HFFc6 (cell line): ENCODE results near the gene ITSN1. TPM values are rescaled to one million over a fixed set of nuclear protein-coding genes. Genes with fewer than 3 reads are reported as not detected.

Experiments
- DNase-seq: peaks from one replicate; pipeline ENCODE4 v3.0.0-alpha.2; 2018
- H3K27ac Mint-ChIP-seq: 2 replicates; pipeline ENCODE4 v1.8.0; 2020; ENCODE audit warnings: mild to moderate bottlenecking, mixed read lengths
- H3K27me3 Mint-ChIP-seq: 2 replicates; pipeline ENCODE4 v1.8.0; 2021; ENCODE audit warnings: mild to moderate bottlenecking, moderate library complexity, mixed read lengths; ENCODE audit not compliant: insufficient read depth
- H3K36me3 Mint-ChIP-seq: 2 replicates; pipeline ENCODE4 v1.8.0; 2021; ENCODE audit warnings: low read depth, mixed read lengths
- H3K4me1 Mint-ChIP-seq: 2 replicates; pipeline ENCODE4 v1.8.0; 2020; ENCODE audit warnings: low read depth, mixed read lengths
- H3K4me3 Mint-ChIP-seq: 2 replicates; pipeline ENCODE4 v1.8.0; 2020; ENCODE audit warnings: mild to moderate bottlenecking, moderate library complexity, mixed read lengths
- H3K9me3 Mint-ChIP-seq: 2 replicates; pipeline ENCODE4 v1.8.0; 2020; ENCODE audit warnings: mild to moderate bottlenecking, mixed read lengths
- total RNA-seq, 6 experiments: library from RNA; stranded (reverse); fragmentation: NEBNext Ultra II Directional; extraction: Animal tissue kit (Norgen Biotek cat#: 25700); gene quantifications; 2 replicates in 1 of 6; 3 replicates in 5 of 6; pipeline ENCODE4 v1.2.3, GENCODE V29; 2021
- TF ChIP-seq, protein P1 (sequence below): fragments of 200-600 bp; sonication (generic); IDR thresholded peaks from 2 replicates; pipeline ENCODE4 v1.5.0; 2021; ENCODE audit warnings: antibody characterized with exemption, mild to moderate bottlenecking

The ITSN1 gene
- total RNA-seq, 6 experiments from 2014 or later, result 47.7 to 54.8 (median 54.0) TPM

DNA sequence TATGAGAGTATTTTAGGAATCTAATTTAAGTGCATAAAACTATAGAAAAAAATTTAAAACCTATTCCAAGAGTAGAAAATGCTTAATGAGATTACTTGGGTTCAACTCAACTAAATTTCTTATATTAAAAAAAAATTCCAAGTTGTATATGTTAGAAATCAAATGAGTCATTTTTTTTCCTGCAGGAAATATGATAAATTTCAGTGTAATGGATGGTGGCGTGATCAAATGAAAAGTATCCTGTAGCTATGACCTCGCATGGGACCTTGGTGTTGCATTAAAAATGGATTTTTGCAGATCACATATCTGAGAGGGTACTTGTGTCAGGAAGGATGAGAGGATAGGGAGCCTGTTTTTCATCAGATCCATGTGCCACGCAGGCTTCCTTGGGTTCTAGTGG is 255.4 kb downstream of the ITSN1 start:
- peaks cover 11% of the 10 kb centered on the region for H3K36me3 Mint-ChIP-seq
- TF ChIP-seq, protein P1, sequence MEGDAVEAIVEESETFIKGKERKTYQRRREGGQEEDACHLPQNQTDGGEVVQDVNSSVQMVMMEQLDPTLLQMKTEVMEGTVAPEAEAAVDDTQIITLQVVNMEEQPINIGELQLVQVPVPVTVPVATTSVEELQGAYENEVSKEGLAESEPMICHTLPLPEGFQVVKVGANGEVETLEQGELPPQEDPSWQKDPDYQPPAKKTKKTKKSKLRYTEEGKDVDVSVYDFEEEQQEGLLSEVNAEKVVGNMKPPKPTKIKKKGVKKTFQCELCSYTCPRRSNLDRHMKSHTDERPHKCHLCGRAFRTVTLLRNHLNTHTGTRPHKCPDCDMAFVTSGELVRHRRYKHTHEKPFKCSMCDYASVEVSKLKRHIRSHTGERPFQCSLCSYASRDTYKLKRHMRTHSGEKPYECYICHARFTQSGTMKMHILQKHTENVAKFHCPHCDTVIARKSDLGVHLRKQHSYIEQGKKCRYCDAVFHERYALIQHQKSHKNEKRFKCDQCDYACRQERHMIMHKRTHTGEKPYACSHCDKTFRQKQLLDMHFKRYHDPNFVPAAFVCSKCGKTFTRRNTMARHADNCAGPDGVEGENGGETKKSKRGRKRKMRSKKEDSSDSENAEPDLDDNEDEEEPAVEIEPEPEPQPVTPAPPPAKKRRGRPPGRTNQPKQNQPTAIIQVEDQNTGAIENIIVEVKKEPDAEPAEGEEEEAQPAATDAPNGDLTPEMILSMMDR, result no peak

DNA sequence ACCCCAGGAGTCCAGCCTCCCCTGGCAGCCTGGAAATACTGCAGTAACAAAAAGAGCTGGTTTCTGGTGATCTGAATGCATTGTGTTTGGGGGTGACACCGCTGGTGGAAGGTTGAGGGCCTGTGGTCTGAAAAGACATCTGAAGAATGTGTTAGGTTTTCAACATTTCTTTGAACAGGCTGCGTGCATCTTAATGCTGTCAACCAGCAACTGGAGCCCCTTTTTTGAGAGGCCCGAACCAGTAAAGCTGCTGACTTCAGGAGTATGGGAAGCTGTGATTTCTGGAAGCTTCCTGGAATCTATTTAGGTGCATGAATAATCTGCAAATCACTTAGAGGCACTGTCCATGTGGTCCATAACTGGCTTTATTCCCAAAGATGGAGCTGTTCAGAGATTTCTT is 256.3 kb downstream of the ITSN1 start:
- Mint-ChIP-seq H3K9me3 (no peaks in the 10 kb centered on the region), H3K4me3 (no peak overlapping the region), H3K27ac (no peak overlapping the region), H3K4me1 (peaks cover 38% of the 10 kb centered on the region), H3K36me3 (peaks cover 13% of the 10 kb centered on the region), H3K27me3 (no peaks in the 10 kb centered on the region)
- DNase-seq, result no peak
- TF ChIP-seq, protein P1, result no peak

More for the DNA sequence above, 255.4 kb downstream of the ITSN1 start:
- no peak overlapping the region for H3K4me3 Mint-ChIP-seq
- H3K27ac Mint-ChIP-seq, result no peak overlapping the region
- DNase-seq, result no peak
- peaks cover 38% of the 10 kb centered on the region for H3K4me1 Mint-ChIP-seq
- H3K27me3 Mint-ChIP-seq, result peaks cover 2% of the 10 kb centered on the region; the same call in 1 of the 2 replicates
- H3K9me3 Mint-ChIP-seq, result no peaks in the 10 kb centered on the region

DNA sequence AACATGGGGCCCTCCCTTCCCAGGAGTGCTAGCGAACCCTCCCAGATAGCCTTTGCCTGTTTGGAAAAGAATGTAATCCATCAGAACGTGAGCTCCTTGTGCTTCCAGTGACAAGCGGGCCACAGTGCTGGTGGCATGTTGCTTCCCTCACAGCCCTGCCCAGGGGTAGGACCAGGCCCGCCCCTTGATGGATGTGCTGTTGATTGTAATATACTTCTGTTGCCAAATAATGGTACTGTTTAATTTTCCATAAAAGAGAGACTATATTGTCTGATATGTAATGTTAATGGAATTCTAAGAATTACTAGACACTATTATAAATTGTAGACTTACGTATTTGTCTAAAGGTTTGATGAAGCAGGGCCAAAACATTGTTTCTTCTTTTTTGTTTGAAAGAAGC is 256.9 kb downstream of the ITSN1 start:
- no peaks in the 10 kb centered on the region for H3K9me3 Mint-ChIP-seq
- H3K36me3 Mint-ChIP-seq, result peaks cover 13% of the 10 kb centered on the region
- no peak overlapping the region for H3K4me3 Mint-ChIP-seq
- no peaks in the 10 kb centered on the region for H3K27me3 Mint-ChIP-seq
- TF ChIP-seq, protein P1, result no peak
- no peak for DNase-seq
- peaks cover 37% of the 10 kb centered on the region for H3K4me1 Mint-ChIP-seq
- H3K27ac Mint-ChIP-seq, result peak overlapping the region; percentile 64; the same call in 1 of the 2 replicates

DNA sequence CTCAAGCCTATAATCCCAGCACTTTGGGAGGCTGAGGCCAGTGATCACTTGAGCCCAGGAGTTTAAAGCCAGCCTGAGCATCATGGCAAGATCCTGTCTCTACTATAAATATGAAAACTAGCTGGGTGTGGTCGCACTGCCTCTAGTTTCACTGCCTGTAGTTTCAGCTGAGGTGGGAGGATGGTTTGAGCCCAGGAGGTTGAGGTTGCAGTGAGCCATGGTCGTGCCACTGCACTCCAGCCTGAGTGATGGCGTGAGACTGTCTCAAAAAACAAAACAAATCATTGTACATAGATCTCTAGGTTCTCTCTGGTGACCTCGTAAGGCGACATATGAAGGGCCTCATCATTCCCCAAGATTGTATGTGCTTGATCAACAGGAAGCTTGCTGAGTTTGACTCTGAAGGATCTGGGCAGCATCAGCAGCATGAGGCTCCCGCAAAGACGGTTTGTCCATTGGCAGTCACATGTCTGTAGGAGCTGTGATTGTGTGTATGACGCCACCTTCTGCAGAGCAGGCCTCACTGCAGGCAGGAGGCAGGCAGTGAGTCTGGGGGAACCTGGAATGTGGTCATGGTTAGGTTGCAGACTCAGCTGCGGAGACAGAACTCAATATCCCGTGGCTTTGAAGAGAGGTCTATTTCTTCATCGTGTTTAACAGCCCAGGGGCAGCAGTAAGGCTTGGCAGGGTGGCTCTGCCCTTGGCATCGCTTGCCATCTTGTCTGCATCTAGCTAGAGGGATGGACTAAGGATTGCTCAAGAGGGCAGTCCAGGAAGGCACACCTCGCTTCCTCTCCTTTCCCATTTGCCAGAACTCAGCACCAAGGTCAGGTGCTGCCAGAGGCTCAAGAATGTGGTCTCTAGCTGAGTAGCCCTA is 259.3 kb downstream of the ITSN1 start:
- Mint-ChIP-seq H3K9me3 (no peaks in the 10 kb centered on the region), H3K36me3 (peaks cover 21% of the 10 kb centered on the region), H3K4me3 (no peak overlapping the region), H3K27me3 (no peaks in the 10 kb centered on the region), H3K4me1 (peaks cover 23% of the 10 kb centered on the region), H3K27ac (peak overlapping the region; percentile 42; the same call in 1 of the 2 replicates)
- DNase-seq, result peak; percentile 59
- TF ChIP-seq, protein P1, result peak; percentile 74

DNA sequence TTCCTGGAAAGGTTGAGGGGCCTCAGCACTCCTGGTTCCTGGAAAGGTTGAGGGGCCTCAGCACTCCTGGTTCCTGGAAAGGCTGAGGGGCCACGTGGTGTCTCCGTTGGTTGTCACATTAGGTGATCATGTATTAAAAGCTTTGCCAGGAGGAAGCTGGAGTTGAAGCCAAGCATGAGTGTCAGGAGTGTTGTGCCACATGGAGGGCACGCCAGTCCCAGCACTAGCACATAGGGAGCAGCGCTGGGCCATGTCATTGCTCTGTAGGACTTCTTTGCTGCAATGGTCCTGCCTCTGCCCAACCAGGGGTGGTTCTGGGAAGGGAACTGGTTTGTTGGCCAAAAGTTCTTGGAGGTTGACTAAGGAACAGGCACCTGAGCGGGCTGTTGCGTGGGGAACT is 260.0 kb downstream of the ITSN1 start:
- TF ChIP-seq, protein P1, result no peak
- Mint-ChIP-seq H3K4me1 (peaks cover 23% of the 10 kb centered on the region), H3K36me3 (peaks cover 28% of the 10 kb centered on the region), H3K27me3 (no peaks in the 10 kb centered on the region), H3K27ac (no peak overlapping the region), H3K9me3 (no peaks in the 10 kb centered on the region), H3K4me3 (no peak overlapping the region)
- DNase-seq, result no peak
